Activated CD8-positive, alpha-beta memory T cell treated with anti-CD3 and anti-CD28 coated beads, Interleukin-2, amount 10 ng/mL, durations not matched to agents 7 days and 5 days (primary cell): ENCODE data around the gene CLINT1. TPM values are rescaled to one million over a fixed set of nuclear protein-coding genes. Genes with fewer than 3 reads are reported as not detected.

Source experiments
- ATAC-seq: fragments of 150-1000 bp; cut with Tn5 transposase; one replicate; pipeline ENCODE4 v1.10.0; 2021; ENCODE audit warnings: moderate library complexity
- CTCF ChIA-PET: fragments of 350-600 bp; sonication (Branson Sonifier 250); formaldehyde crosslinking; loops from one replicate; lab custom pipeline; 2021; ENCODE audit warnings: antibody characterized with exemption; lab: Charles Lee
- DNase-seq: peaks from one replicate; pipeline ENCODE4 v3.0.0-alpha.2; 2020
- H3K27ac Mint-ChIP-seq: one replicate; pipeline ENCODE4 v1.8.0; 2021; ENCODE audit warnings: mild to moderate bottlenecking, mixed read lengths
- H3K27me3 Mint-ChIP-seq: one replicate; pipeline ENCODE4 v1.8.0; 2021; ENCODE audit warnings: mixed read lengths
- H3K36me3 Mint-ChIP-seq: one replicate; pipeline ENCODE4 v1.8.0; 2021; ENCODE audit warnings: mild to moderate bottlenecking, mixed read lengths
- H3K4me1 Mint-ChIP-seq: one replicate; pipeline ENCODE4 v1.8.0; 2021; ENCODE audit warnings: mixed read lengths
- H3K4me3 Mint-ChIP-seq: one replicate; pipeline ENCODE4 v1.8.0; 2021; ENCODE audit warnings: mild to moderate bottlenecking, moderate library complexity, mixed read lengths
- H3K9me3 Mint-ChIP-seq: one replicate; pipeline ENCODE4 v1.8.0; 2022; ENCODE audit warnings: low read depth, mixed read lengths
- total RNA-seq, 2 experiments: library from RNA; stranded (reverse); gene quantifications; one replicate each; pipeline ENCODE4 v1.2.3, GENCODE V29; 2021

Gene CLINT1
- total RNA-seq, 2 experiments from 2014 or later: 48.4 to 56.6 TPM

- no peak overlapping the region for H3K27ac Mint-ChIP-seq
- no peak for DNase-seq
- H3K27me3 Mint-ChIP-seq: no peaks in the 10 kb centered on the region
- H3K4me3 Mint-ChIP-seq: no peak overlapping the region
- H3K9me3 Mint-ChIP-seq: no peaks in the 10 kb centered on the region
- CTCF ChIA-PET: interaction anchor here (1.0 kb wide), 1 partner anchor 12 kb away, joined by 3 read pairs; no protein-coding TSS in a partner anchor
- no peak for ATAC-seq
- peaks cover 11% of the 10 kb centered on the region for H3K36me3 Mint-ChIP-seq
- H3K4me1 Mint-ChIP-seq: peaks cover 22% of the 10 kb centered on the region
These were observed 108.6 kb downstream of the CLINT1 start for GRCh38 chr5:157750320-157750719.

DNA sequence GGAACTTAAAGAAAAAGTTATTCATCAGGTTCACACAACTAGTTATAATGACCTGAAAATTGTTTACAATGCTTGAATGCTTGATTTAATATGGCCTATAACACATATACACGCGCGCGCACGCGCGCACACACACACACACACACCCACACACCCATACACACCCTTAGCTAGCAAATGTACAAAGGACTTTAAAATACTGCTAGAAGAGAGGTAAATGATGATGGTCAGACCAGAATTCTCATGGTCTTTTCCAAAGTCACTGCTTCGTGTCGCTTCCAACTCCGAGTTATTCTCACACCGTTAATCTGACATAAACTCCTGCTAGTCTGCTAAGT, 109.5 kb downstream of the CLINT1 start:
- H3K4me1 Mint-ChIP-seq: peaks cover 30% of the 10 kb centered on the region
- CTCF ChIA-PET: no interaction called here
- no peak overlapping the region for H3K27ac Mint-ChIP-seq
- no peaks in the 10 kb centered on the region for H3K9me3 Mint-ChIP-seq
- no peak overlapping the region for H3K4me3 Mint-ChIP-seq
- ATAC-seq (no peak), DNase-seq (no peak)
- H3K27me3 Mint-ChIP-seq: no peaks in the 10 kb centered on the region
- H3K36me3 Mint-ChIP-seq: peaks cover 11% of the 10 kb centered on the region

- Mint-ChIP-seq H3K4me1 (peaks cover 32% of the 10 kb centered on the region), H3K4me3 (no peak overlapping the region), H3K27me3 (no peaks in the 10 kb centered on the region), H3K36me3 (peaks cover 14% of the 10 kb centered on the region), H3K27ac (no peak overlapping the region), H3K9me3 (no peaks in the 10 kb centered on the region)
- CTCF ChIA-PET: interaction anchor here (1.2 kb wide), 1 partner anchor 13 kb away, joined by 3 read pairs; no protein-coding TSS in a partner anchor
- ATAC-seq (no peak), DNase-seq (no peak)
These were observed 110.0 kb downstream of the CLINT1 start for GRCh38 chr5:157748760-157749461.

- no peaks in the 10 kb centered on the region for H3K9me3 Mint-ChIP-seq
- no peak overlapping the region for H3K27ac Mint-ChIP-seq
- CTCF ChIA-PET: interaction anchor here (1.2 kb wide), 1 partner anchor 14 kb away, joined by 3 read pairs; no protein-coding TSS in a partner anchor
- H3K4me3 Mint-ChIP-seq: no peak overlapping the region
- DNase-seq (no peak), ATAC-seq (no peak)
- H3K27me3 Mint-ChIP-seq: no peaks in the 10 kb centered on the region
- peaks cover 13% of the 10 kb centered on the region for H3K36me3 Mint-ChIP-seq
- peaks cover 36% of the 10 kb centered on the region for H3K4me1 Mint-ChIP-seq
These were observed 110.9 kb downstream of the CLINT1 start for GRCh38 chr5:157747766-157748700.

GRCh38 chr5:157747173-157747740, 111.7 kb downstream of the CLINT1 start:
- H3K27me3 Mint-ChIP-seq: no peaks in the 10 kb centered on the region
- no peak for DNase-seq
- no peaks in the 10 kb centered on the region for H3K9me3 Mint-ChIP-seq
- H3K4me3 Mint-ChIP-seq: no peak overlapping the region
- H3K4me1 Mint-ChIP-seq: peaks cover 41% of the 10 kb centered on the region
- H3K27ac Mint-ChIP-seq: no peak overlapping the region
- no peak for ATAC-seq
- peaks cover 8% of the 10 kb centered on the region for H3K36me3 Mint-ChIP-seq
- CTCF ChIA-PET: no interaction called here

DNA sequence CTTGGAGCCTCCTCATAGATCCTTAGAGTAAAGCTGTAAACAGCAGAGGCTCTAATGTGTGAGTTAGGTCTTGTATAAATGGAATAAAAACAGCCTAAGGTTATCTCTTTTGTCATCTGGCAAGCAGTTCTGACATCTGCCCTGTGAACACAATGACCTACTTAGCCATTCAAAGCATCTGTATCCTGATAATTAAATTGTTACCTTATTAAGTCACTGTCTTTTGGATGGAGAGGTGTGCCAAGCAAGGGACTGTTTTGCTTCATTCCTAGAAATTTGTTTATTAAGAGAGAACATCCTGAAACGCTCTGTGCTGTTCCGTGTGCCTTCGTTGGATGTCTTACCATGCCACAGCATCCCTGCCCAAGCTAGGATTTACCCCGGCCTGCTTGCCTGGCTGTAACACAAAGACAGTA, 113.9 kb downstream of the CLINT1 start:
- H3K27ac Mint-ChIP-seq: no peak overlapping the region
- H3K36me3 Mint-ChIP-seq: peaks cover 5% of the 10 kb centered on the region

GRCh38 chr5:157744051-157745011, 114.6 kb downstream of the CLINT1 start:
- ATAC-seq: peak; percentile 31
- CTCF ChIA-PET: interaction anchor here (0.6 to 5.9 kb wide), 48 partner anchors 9 to 609 kb away, joined by 3 to 78 read pairs (median 6); partner anchors contain the start of genes ADAM19, C5orf52, MED7 and NIPAL4
- peak overlapping the region; percentile 83 for H3K27ac Mint-ChIP-seq
- DNase-seq: peak; percentile 46
- H3K4me1 Mint-ChIP-seq: peaks cover 41% of the 10 kb centered on the region
- H3K27me3 Mint-ChIP-seq: no peaks in the 10 kb centered on the region
- H3K36me3 Mint-ChIP-seq: peaks cover 8% of the 10 kb centered on the region
- peak overlapping the region; percentile 83 for H3K4me3 Mint-ChIP-seq
- no peaks in the 10 kb centered on the region for H3K9me3 Mint-ChIP-seq

More for the DNA sequence above, 113.9 kb downstream of the CLINT1 start:
- Mint-ChIP-seq H3K27me3 (no peaks in the 10 kb centered on the region), H3K4me3 (peak overlapping the region; percentile 8), H3K4me1 (peaks cover 41% of the 10 kb centered on the region), H3K9me3 (no peaks in the 10 kb centered on the region)
- DNase-seq: no peak
- no peak for ATAC-seq
- CTCF ChIA-PET: interaction anchor here (2.4 to 5.9 kb wide), 5 partner anchors 9 to 280 kb away, joined by 8 to 56 read pairs (median 31); partner anchors contain the start of genes C5orf52 and THG1L

DNA sequence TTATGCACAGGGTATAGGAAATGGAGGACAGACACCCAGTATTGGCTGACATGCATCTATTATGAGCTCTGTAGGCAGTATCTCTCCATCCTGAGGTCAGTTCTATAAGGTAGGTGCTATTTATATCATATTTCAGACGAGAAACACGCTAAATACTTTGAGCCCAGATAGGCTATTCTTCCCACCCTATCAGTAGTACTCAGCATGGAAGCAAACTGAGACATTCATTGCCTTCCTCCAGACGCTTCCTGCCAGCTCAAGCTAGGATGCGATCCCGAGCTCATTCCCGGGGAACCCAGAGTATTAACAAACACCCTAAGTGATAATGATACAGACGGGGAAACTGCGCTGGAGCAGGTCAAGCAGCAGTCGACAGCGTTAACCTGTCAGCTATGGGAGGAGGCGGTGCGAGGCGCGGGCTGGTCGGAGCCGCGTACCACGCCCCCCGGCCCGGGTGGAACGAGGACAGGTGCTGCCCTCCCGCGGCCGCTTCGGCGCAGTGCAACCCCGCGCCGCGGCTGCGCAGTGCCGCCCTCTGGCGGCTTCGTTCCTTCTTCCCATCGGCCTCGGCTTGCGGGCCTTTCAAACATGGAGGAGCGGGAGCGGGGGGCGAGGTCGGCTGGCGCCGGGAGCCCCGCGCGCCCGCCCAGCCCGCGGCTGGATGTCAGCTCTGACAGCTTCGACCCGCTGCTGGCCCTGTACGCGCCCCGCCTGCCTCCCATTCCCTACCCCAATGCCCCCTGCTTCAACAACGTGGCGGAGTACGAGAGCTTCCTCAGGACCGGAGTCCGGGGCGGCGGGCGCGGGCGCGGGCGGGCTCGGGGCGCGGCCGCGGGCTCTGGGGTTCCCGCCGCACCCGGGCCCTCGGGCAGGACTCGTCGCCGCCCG, 115.5 kb downstream of the CLINT1 start, which contains the start of gene LSM11:
Gene LSM11 (plus strand): TSS at position 550 of the 888 bp plus-strand sequence. CDS start 39 bp downstream, at position 589.
- CTCF ChIA-PET: interaction anchor here (0.5 to 5.9 kb wide), 75 partner anchors 9 to 608 kb away, joined by 3 to 78 read pairs (median 5); partner anchors contain the start of genes ADAM19, C5orf52, MED7 and NIPAL4

GRCh38 chr5:157741131-157741530, 117.8 kb downstream of the CLINT1 start:
- Mint-ChIP-seq H3K9me3 (no peaks in the 10 kb centered on the region), H3K4me3 (no peak overlapping the region), H3K36me3 (peaks cover 23% of the 10 kb centered on the region), H3K4me1 (peaks cover 23% of the 10 kb centered on the region), H3K27me3 (no peaks in the 10 kb centered on the region), H3K27ac (no peak overlapping the region)
- CTCF ChIA-PET: interaction anchor here (0.7 to 5.9 kb wide), 9 partner anchors 13 to 309 kb away, joined by 3 to 78 read pairs (median 3); partner anchors contain the start of gene C5orf52
- ATAC-seq: no peak
- DNase-seq: no peak

More for the DNA sequence above, 115.5 kb downstream of the CLINT1 start, which contains the start of gene LSM11:
- Mint-ChIP-seq H3K27ac (peak within 1 kb of the TSS; percentile 83), H3K9me3 (no peaks in the 10 kb centered on the region), H3K36me3 (peaks cover 12% of the 10 kb centered on the region), H3K4me1 (peaks cover 36% of the 10 kb centered on the region), H3K4me3 (peak within 1 kb of the TSS; percentile 83), H3K27me3 (no peaks in the 10 kb centered on the region)
- peak; percentile 92 for DNase-seq
- peak; percentile 94 for ATAC-seq

DNA sequence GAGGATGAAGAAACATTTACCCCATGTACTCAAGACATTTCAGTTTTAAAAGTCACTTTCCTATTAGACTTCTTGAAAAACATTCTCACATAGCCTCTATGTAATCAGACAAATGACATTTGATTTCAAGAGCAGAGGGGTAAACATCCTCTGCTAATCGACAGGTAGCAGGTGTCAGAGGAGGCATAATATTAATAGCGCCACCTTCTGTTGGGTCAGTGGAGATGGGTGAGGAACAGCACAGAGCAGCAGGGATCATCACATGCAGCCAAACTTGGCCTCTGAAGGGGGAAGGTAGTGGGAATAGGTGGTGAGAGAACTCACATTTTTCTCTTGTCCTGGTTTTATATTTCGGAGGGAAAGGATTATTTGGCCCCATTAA, 118.7 kb downstream of the CLINT1 start:
- Mint-ChIP-seq H3K27ac (no peak overlapping the region), H3K36me3 (peaks cover 25% of the 10 kb centered on the region), H3K4me3 (no peak overlapping the region), H3K9me3 (no peaks in the 10 kb centered on the region), H3K4me1 (peaks cover 18% of the 10 kb centered on the region), H3K27me3 (no peaks in the 10 kb centered on the region)
- DNase-seq (no peak), ATAC-seq (no peak)
- CTCF ChIA-PET: interaction anchor here (4.5 to 5.9 kb wide), 2 partner anchors 71 to 308 kb away, joined by 56 to 78 read pairs; partner anchors contain the start of gene C5orf52
